ENCODE measurements around the gene CNTN3.

- TF ChIP-seq, protein P1, sequence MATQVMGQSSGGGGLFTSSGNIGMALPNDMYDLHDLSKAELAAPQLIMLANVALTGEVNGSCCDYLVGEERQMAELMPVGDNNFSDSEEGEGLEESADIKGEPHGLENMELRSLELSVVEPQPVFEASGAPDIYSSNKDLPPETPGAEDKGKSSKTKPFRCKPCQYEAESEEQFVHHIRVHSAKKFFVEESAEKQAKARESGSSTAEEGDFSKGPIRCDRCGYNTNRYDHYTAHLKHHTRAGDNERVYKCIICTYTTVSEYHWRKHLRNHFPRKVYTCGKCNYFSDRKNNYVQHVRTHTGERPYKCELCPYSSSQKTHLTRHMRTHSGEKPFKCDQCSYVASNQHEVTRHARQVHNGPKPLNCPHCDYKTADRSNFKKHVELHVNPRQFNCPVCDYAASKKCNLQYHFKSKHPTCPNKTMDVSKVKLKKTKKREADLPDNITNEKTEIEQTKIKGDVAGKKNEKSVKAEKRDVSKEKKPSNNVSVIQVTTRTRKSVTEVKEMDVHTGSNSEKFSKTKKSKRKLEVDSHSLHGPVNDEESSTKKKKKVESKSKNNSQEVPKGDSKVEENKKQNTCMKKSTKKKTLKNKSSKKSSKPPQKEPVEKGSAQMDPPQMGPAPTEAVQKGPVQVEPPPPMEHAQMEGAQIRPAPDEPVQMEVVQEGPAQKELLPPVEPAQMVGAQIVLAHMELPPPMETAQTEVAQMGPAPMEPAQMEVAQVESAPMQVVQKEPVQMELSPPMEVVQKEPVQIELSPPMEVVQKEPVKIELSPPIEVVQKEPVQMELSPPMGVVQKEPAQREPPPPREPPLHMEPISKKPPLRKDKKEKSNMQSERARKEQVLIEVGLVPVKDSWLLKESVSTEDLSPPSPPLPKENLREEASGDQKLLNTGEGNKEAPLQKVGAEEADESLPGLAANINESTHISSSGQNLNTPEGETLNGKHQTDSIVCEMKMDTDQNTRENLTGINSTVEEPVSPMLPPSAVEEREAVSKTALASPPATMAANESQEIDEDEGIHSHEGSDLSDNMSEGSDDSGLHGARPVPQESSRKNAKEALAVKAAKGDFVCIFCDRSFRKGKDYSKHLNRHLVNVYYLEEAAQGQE (IDR thresholded peaks at IDR 0.05; ENCODE audit: borderline replicate concordance): no peak
- TF ChIP-seq EZH2 (IDR thresholded peaks at IDR 0.05; ENCODE audit: borderline replicate concordance, insufficient read depth, low read length, poor library complexity, severe bottlenecking) (no peak), CTCF (IDR thresholded peaks at IDR 0.05; ENCODE audit: poor library complexity, severe bottlenecking) (no peak)
Observed at GRCh38 chr3:74613521-74614106, 845 bp downstream of the CNTN3 start.
